ENCODE results near the gene SORBS1.

SORBS1 gene

GRCh38 chr10:95451568-95452524, 109.3 kb downstream of the SORBS1 start:
- Histone ChIP-seq H3K4me1 (ENCODE audit: control insufficient read depth, insufficient read depth, low read length) (peaks cover 79% of the 10 kb centered on the region), H3K27ac (ENCODE audit: low read length) (peak overlapping the region; percentile 93), H3K36me3 (ENCODE audit: control insufficient read depth in 2 of 2, insufficient read depth in 2 of 2, low read length in 2 of 2) (peaks cover 0 to 2% of the 10 kb centered on the region in 2 donors), H3K4me3 (ENCODE audit: low read length in 2 of 2) (peak overlapping the region in 1 of 2 donors; percentile 22), H3K9me3 (ENCODE audit: control insufficient read depth in 2 of 2, low read length in 2 of 2) (no peaks in the 10 kb centered on the region), H3K9ac (ENCODE audit: low read length in 2 of 2) (peak overlapping the region; percentile 4 to 64), H3K27me3 (ENCODE audit: control insufficient read depth in 1 of 2, insufficient read depth in 2 of 2, low read length in 2 of 2) (no peaks in the 10 kb centered on the region)

GRCh38 chr10:95451150-95451549, 110.0 kb downstream of the SORBS1 start:
- H3K9ac ChIP-seq (ENCODE audit: low read length in 2 of 2), result peak overlapping the region; percentile 4 to 64
- H3K27ac ChIP-seq (ENCODE audit: low read length), result peak overlapping the region; percentile 93
- H3K36me3 ChIP-seq (ENCODE audit: control insufficient read depth in 2 of 2, insufficient read depth in 2 of 2, low read length in 2 of 2), result no peaks in the 10 kb centered on the region
- H3K27me3 ChIP-seq (ENCODE audit: control insufficient read depth in 1 of 2, insufficient read depth in 2 of 2, low read length in 2 of 2), result no peaks in the 10 kb centered on the region
- H3K4me1 ChIP-seq (ENCODE audit: control insufficient read depth, insufficient read depth, low read length), result peaks cover 80% of the 10 kb centered on the region
- peak overlapping the region in 1 of 2 donors; percentile 15 for H3K4me3 ChIP-seq (ENCODE audit: low read length in 2 of 2)
- no peaks in the 10 kb centered on the region for H3K9me3 ChIP-seq (ENCODE audit: control insufficient read depth in 2 of 2, low read length in 2 of 2)

GRCh38 chr10:95450188-95450587, 111.0 kb downstream of the SORBS1 start:
- Histone ChIP-seq H3K36me3 (ENCODE audit: control insufficient read depth in 2 of 2, insufficient read depth in 2 of 2, low read length in 2 of 2) (no peaks in the 10 kb centered on the region), H3K9ac (ENCODE audit: low read length in 2 of 2) (no peak overlapping the region), H3K27ac (ENCODE audit: low read length) (peak overlapping the region; percentile 93), H3K27me3 (ENCODE audit: control insufficient read depth in 1 of 2, insufficient read depth in 2 of 2, low read length in 2 of 2) (no peaks in the 10 kb centered on the region), H3K9me3 (ENCODE audit: control insufficient read depth in 2 of 2, low read length in 2 of 2) (no peaks in the 10 kb centered on the region), H3K4me1 (ENCODE audit: control insufficient read depth, insufficient read depth, low read length) (peaks cover 82% of the 10 kb centered on the region), H3K4me3 (ENCODE audit: low read length in 2 of 2) (no peak overlapping the region)

GRCh38 chr10:95447685-95448084, 113.5 kb downstream of the SORBS1 start:
- Histone ChIP-seq H3K4me1 (ENCODE audit: control insufficient read depth, insufficient read depth, low read length) (peaks cover 75% of the 10 kb centered on the region), H3K27me3 (ENCODE audit: control insufficient read depth in 1 of 2, insufficient read depth in 2 of 2, low read length in 2 of 2) (no peaks in the 10 kb centered on the region), H3K4me3 (ENCODE audit: low read length in 2 of 2) (peak overlapping the region in 1 of 2 donors; percentile 35), H3K9me3 (ENCODE audit: control insufficient read depth in 2 of 2, low read length in 2 of 2) (no peaks in the 10 kb centered on the region), H3K27ac (ENCODE audit: low read length) (peak overlapping the region; percentile 98), H3K9ac (ENCODE audit: low read length in 2 of 2) (peak overlapping the region; percentile 3 to 13), H3K36me3 (ENCODE audit: control insufficient read depth in 2 of 2, insufficient read depth in 2 of 2, low read length in 2 of 2) (no peaks in the 10 kb centered on the region)

GRCh38 chr10:95445837-95446486, 115.2 kb downstream of the SORBS1 start:
- Histone ChIP-seq H3K27me3 (ENCODE audit: control insufficient read depth in 1 of 2, insufficient read depth in 2 of 2, low read length in 2 of 2) (no peaks in the 10 kb centered on the region), H3K36me3 (ENCODE audit: control insufficient read depth in 2 of 2, insufficient read depth in 2 of 2, low read length in 2 of 2) (no peaks in the 10 kb centered on the region), H3K4me3 (ENCODE audit: low read length in 2 of 2) (peak overlapping the region in 1 of 2 donors; percentile 35), H3K9ac (ENCODE audit: low read length in 2 of 2) (peak overlapping the region; percentile 35 to 73), H3K9me3 (ENCODE audit: control insufficient read depth in 2 of 2, low read length in 2 of 2) (no peaks in the 10 kb centered on the region), H3K27ac (ENCODE audit: low read length) (peak overlapping the region; percentile 98), H3K4me1 (ENCODE audit: control insufficient read depth, insufficient read depth, low read length) (peaks cover 75% of the 10 kb centered on the region)

GRCh38 chr10:95445223-95445836, 115.8 kb downstream of the SORBS1 start:
- Histone ChIP-seq H3K36me3 (ENCODE audit: control insufficient read depth in 2 of 2, insufficient read depth in 2 of 2, low read length in 2 of 2) (peaks cover 0 to 5% of the 10 kb centered on the region in 2 donors), H3K27me3 (ENCODE audit: control insufficient read depth in 1 of 2, insufficient read depth in 2 of 2, low read length in 2 of 2) (no peaks in the 10 kb centered on the region), H3K4me1 (ENCODE audit: control insufficient read depth, insufficient read depth, low read length) (peaks cover 75% of the 10 kb centered on the region), H3K4me3 (ENCODE audit: low read length in 2 of 2) (peak overlapping the region in 1 of 2 donors; percentile 40), H3K27ac (ENCODE audit: low read length) (peak overlapping the region; percentile 98), H3K9ac (ENCODE audit: low read length in 2 of 2) (peak overlapping the region; percentile 25 to 73), H3K9me3 (ENCODE audit: control insufficient read depth in 2 of 2, low read length in 2 of 2) (no peaks in the 10 kb centered on the region)

GRCh38 chr10:95444792-95445191, 116.4 kb downstream of the SORBS1 start:
- no peaks in the 10 kb centered on the region for H3K9me3 ChIP-seq (ENCODE audit: control insufficient read depth in 2 of 2, low read length in 2 of 2)
- H3K9ac ChIP-seq (ENCODE audit: low read length in 2 of 2), result peak overlapping the region; percentile 13 to 25
- no peaks in the 10 kb centered on the region for H3K27me3 ChIP-seq (ENCODE audit: control insufficient read depth in 1 of 2, insufficient read depth in 2 of 2, low read length in 2 of 2)
- H3K27ac ChIP-seq (ENCODE audit: low read length), result peak overlapping the region; percentile 98
- peak overlapping the region in 1 of 2 donors; percentile 40 for H3K4me3 ChIP-seq (ENCODE audit: low read length in 2 of 2)
- H3K4me1 ChIP-seq (ENCODE audit: control insufficient read depth, insufficient read depth, low read length), result peaks cover 77% of the 10 kb centered on the region
- H3K36me3 ChIP-seq (ENCODE audit: control insufficient read depth in 2 of 2, insufficient read depth in 2 of 2, low read length in 2 of 2), result peaks cover 0 to 7% of the 10 kb centered on the region in 2 donors

GRCh38 chr10:95443636-95444035, 117.5 kb downstream of the SORBS1 start:
- Histone ChIP-seq H3K36me3 (ENCODE audit: control insufficient read depth in 2 of 2, insufficient read depth in 2 of 2, low read length in 2 of 2) (peaks cover 2 to 13% of the 10 kb centered on the region in 2 donors), H3K27ac (ENCODE audit: low read length) (peak overlapping the region; percentile 85), H3K9ac (ENCODE audit: low read length in 2 of 2) (peak overlapping the region in 1 of 2 donors; percentile 1), H3K9me3 (ENCODE audit: control insufficient read depth in 2 of 2, low read length in 2 of 2) (no peaks in the 10 kb centered on the region), H3K27me3 (ENCODE audit: control insufficient read depth in 1 of 2, insufficient read depth in 2 of 2, low read length in 2 of 2) (no peaks in the 10 kb centered on the region), H3K4me1 (ENCODE audit: control insufficient read depth, insufficient read depth, low read length) (peaks cover 83% of the 10 kb centered on the region), H3K4me3 (ENCODE audit: low read length in 2 of 2) (no peak overlapping the region)

GRCh38 chr10:95442341-95442740, 118.8 kb downstream of the SORBS1 start:
- peaks cover 83% of the 10 kb centered on the region for H3K4me1 ChIP-seq (ENCODE audit: control insufficient read depth, insufficient read depth, low read length)
- H3K4me3 ChIP-seq (ENCODE audit: low read length in 2 of 2), result no peak overlapping the region

GRCh38 chr10:95441547-95441923, 119.6 kb downstream of the SORBS1 start:
- H3K4me1 ChIP-seq (ENCODE audit: control insufficient read depth, insufficient read depth, low read length), result peaks cover 80% of the 10 kb centered on the region
- no peak overlapping the region for H3K4me3 ChIP-seq (ENCODE audit: low read length in 2 of 2)
- peak overlapping the region in 1 of 2 donors; percentile 4 for H3K9ac ChIP-seq (ENCODE audit: low read length in 2 of 2)
- peaks cover 12 to 27% of the 10 kb centered on the region in 2 donors for H3K36me3 ChIP-seq (ENCODE audit: control insufficient read depth in 2 of 2, insufficient read depth in 2 of 2, low read length in 2 of 2)
- peak overlapping the region; percentile 85 for H3K27ac ChIP-seq (ENCODE audit: low read length)
- no peaks in the 10 kb centered on the region for H3K9me3 ChIP-seq (ENCODE audit: control insufficient read depth in 2 of 2, low read length in 2 of 2)
- no peaks in the 10 kb centered on the region for H3K27me3 ChIP-seq (ENCODE audit: control insufficient read depth in 1 of 2, insufficient read depth in 2 of 2, low read length in 2 of 2)

More at GRCh38 chr10:95442341-95442740, 118.8 kb downstream of the SORBS1 start:
- Histone ChIP-seq H3K9ac (ENCODE audit: low read length in 2 of 2) (no peak overlapping the region), H3K27me3 (ENCODE audit: control insufficient read depth in 1 of 2, insufficient read depth in 2 of 2, low read length in 2 of 2) (no peaks in the 10 kb centered on the region), H3K9me3 (ENCODE audit: control insufficient read depth in 2 of 2, low read length in 2 of 2) (no peaks in the 10 kb centered on the region), H3K27ac (ENCODE audit: low read length) (peak overlapping the region; percentile 85), H3K36me3 (ENCODE audit: control insufficient read depth in 2 of 2, insufficient read depth in 2 of 2, low read length in 2 of 2) (peaks cover 5 to 19% of the 10 kb centered on the region in 2 donors)

Measured in stomach smooth muscle (tissue), 2 donors.